Thoracic aorta (tissue), 2 donors: Measurements from ENCODE around the gene TCF15. TPM values are rescaled to one million over a fixed set of nuclear protein-coding genes. Genes with fewer than 3 reads are reported as not detected.

ENCODE experiments used
- ATAC-seq: fragments of 150-250 bp; one replicate; pipeline ENCODE4 v1.8.0; 2017; ENCODE audit warnings: low read depth; ENCODE audit not compliant: insufficient number of reproducible peaks, low FRiP score
- DNase-seq: peaks from one replicate; pipeline ENCODE4 v3.0.0-alpha.2; 2020; ENCODE audit warnings: low spot score
- H3K27ac ChIP-seq, 2 donors: fragments of 200-600 bp; sonication (generic); 1 replicate in 1 of 2; 2 replicates in 1 of 2; pipeline ENCODE4 v1.5.1; 2016; ENCODE audit warnings: mild to moderate bottlenecking in 2 of 2, moderate library complexity in 2 of 2
- H3K27me3 ChIP-seq: fragments of 200-600 bp; sonication (generic); replicated peaks from 2 replicates; pipeline ENCODE4 v1.6.0; 2016; ENCODE audit warnings: mild to moderate bottlenecking; ENCODE audit not compliant: insufficient read depth
- H3K36me3 ChIP-seq: fragments of 200-600 bp; sonication (generic); one replicate; pipeline ENCODE4 v1.5.1; 2016
- H3K4me1 ChIP-seq, 2 donors: fragments of 200-600 bp; sonication (generic); 1 replicate in 1 of 2; 2 replicates in 1 of 2; pipeline versions ENCODE4 v1.5.1 to v1.6.0; 2016; ENCODE audit warnings: low read depth in 2 of 2, mild to moderate bottlenecking in 1 of 2; ENCODE audit not compliant: control insufficient read depth in 1 of 2
- H3K4me3 ChIP-seq: fragments of 200-600 bp; sonication (generic); 2 replicates; pipeline ENCODE4 v1.5.1; 2016; ENCODE audit warnings: mild to moderate bottlenecking
- H3K9me3 ChIP-seq: fragments of 200-600 bp; sonication (generic); 2 replicates; pipeline ENCODE4 v1.5.1; 2016
- total RNA-seq, 2 donors: library from RNA; depleted of rRNA; stranded (reverse); fragments of >200 nt; gene quantifications; one replicate each; pipeline versions ENCODE4 v1.1.0 to v1.2.3, GENCODE V29; 2016
- TF ChIP-seq, protein P1 (sequence below): fragments of 200-600 bp; sonication (generic); IDR thresholded peaks from one replicate; pipeline ENCODE4 v1.5.1; 2019; ENCODE audit warnings: antibody characterized with exemption

The TCF15 gene
- total RNA-seq, 2 donors from 2014 or later: not detected

GRCh38 chr20:654417-654750, 44.3 kb upstream of the TCF15 start:
- Histone ChIP-seq H3K36me3 (peaks cover 7% of the 10 kb centered on the region), H3K9me3 (no peaks in the 10 kb centered on the region), H3K4me1 (peaks cover 6 to 29% of the 10 kb centered on the region in 2 donors), H3K27me3 (no peaks in the 10 kb centered on the region), H3K4me3 (peak overlapping the region; percentile 85), H3K27ac (no peak overlapping the region)
- no peak for ATAC-seq
- TF ChIP-seq, protein P1, sequence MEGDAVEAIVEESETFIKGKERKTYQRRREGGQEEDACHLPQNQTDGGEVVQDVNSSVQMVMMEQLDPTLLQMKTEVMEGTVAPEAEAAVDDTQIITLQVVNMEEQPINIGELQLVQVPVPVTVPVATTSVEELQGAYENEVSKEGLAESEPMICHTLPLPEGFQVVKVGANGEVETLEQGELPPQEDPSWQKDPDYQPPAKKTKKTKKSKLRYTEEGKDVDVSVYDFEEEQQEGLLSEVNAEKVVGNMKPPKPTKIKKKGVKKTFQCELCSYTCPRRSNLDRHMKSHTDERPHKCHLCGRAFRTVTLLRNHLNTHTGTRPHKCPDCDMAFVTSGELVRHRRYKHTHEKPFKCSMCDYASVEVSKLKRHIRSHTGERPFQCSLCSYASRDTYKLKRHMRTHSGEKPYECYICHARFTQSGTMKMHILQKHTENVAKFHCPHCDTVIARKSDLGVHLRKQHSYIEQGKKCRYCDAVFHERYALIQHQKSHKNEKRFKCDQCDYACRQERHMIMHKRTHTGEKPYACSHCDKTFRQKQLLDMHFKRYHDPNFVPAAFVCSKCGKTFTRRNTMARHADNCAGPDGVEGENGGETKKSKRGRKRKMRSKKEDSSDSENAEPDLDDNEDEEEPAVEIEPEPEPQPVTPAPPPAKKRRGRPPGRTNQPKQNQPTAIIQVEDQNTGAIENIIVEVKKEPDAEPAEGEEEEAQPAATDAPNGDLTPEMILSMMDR: no peak
- DNase-seq: no peak

- no peak for DNase-seq
- TF ChIP-seq, protein P1: no peak
- peak overlapping the region; percentile 85 for H3K4me3 ChIP-seq
- H3K27ac ChIP-seq: peak overlapping the region in 1 of 2 donors; percentile 78
- no peaks in the 10 kb centered on the region for H3K9me3 ChIP-seq
- peaks cover 6 to 29% of the 10 kb centered on the region in 2 donors for H3K4me1 ChIP-seq
- ATAC-seq: no peak
- peaks cover 11% of the 10 kb centered on the region for H3K36me3 ChIP-seq
- no peaks in the 10 kb centered on the region for H3K27me3 ChIP-seq
Measured at GRCh38 chr20:653590-654416, 43.7 kb upstream of the TCF15 start.

- Histone ChIP-seq H3K36me3 (peaks cover 18% of the 10 kb centered on the region), H3K9me3 (no peaks in the 10 kb centered on the region), H3K4me3 (peak within 1 kb of the TSS; percentile 85), H3K27ac (peak within 1 kb of the TSS; percentile 69 to 78), H3K4me1 (peaks cover 6 to 29% of the 10 kb centered on the region in 2 donors), H3K27me3 (no peaks in the 10 kb centered on the region)
- ATAC-seq (peak; percentile 92), DNase-seq (peak; percentile 75)
- TF ChIP-seq, protein P1: peak; percentile 45
Measured at GRCh38 chr20:653110-653589, 43.0 kb upstream of the TCF15 start, which contains the start of gene SRXN1. Gene SRXN1 (minus strand): TSS chr20:653200. CDS start chr20:653185, 15 bp downstream.

GRCh38 chr20:652615-653109, 42.6 kb upstream of the TCF15 start:
- no peak for ATAC-seq
- Histone ChIP-seq H3K27ac (peak overlapping the region; percentile 69 to 78), H3K27me3 (no peaks in the 10 kb centered on the region), H3K9me3 (no peaks in the 10 kb centered on the region), H3K36me3 (peaks cover 22% of the 10 kb centered on the region), H3K4me3 (peak overlapping the region; percentile 85), H3K4me1 (peaks cover 6 to 29% of the 10 kb centered on the region in 2 donors)
- DNase-seq: no peak
- TF ChIP-seq, protein P1: no peak
